Fibroblast of lung (primary cell): Measurements from ENCODE around the gene ARHGEF16. TPM values are rescaled to one million over a fixed set of nuclear protein-coding genes. Genes with fewer than 3 reads are reported as not detected.
A peak's percentile ranks its signal among the peaks of the same experiment; 100 is the strongest.

Experiments
- DNase-seq, 2 donors: peaks; one replicate each; pipeline versions ENCODE4 v3.0.0 to v3.0.0-alpha.2; 2010; ENCODE audit warnings: low read depth in 2 of 2
- H2AFZ ChIP-seq: 2 replicates; pipeline ENCODE4 v1.5.1; 2012; ENCODE audit warnings: low read length, control low read depth, inconsistent platforms
- H3K27ac ChIP-seq: 2 replicates; pipeline ENCODE4 v1.5.1; 2011; ENCODE audit warnings: low read length, control low read depth; ENCODE audit not compliant: insufficient read depth
- H3K27me3 ChIP-seq: 2 replicates; pipeline ENCODE4 v1.5.1; 2011; ENCODE audit warnings: mild to moderate bottlenecking, low read length; ENCODE audit not compliant: control insufficient read depth, insufficient read depth
- H3K36me3 ChIP-seq: 2 replicates; pipeline ENCODE4 v1.5.1; 2011; ENCODE audit warnings: low read length; ENCODE audit not compliant: control insufficient read depth, insufficient read depth
- H3K4me1 ChIP-seq: 2 replicates; pipeline ENCODE4 v1.5.1; 2011; ENCODE audit warnings: low read length; ENCODE audit not compliant: control insufficient read depth, insufficient read depth; ENCODE audit errors: extremely low read depth
- H3K4me2 ChIP-seq: 2 replicates; pipeline ENCODE4 v1.5.1; 2011; ENCODE audit warnings: low read length, control low read depth; ENCODE audit not compliant: insufficient read depth; ENCODE audit errors: extremely low read depth
- H3K4me3 ChIP-seq, 4 experiments: fragments of 200-600 bp in 1 of 4; sonication (generic) in 1 of 4; replicated peaks in 1 of 4; 2 replicates each; pipeline ENCODE4 v1.5.1; 2011 to 2016; ENCODE audit warnings: low read length in 4 of 4, low read depth in 3 of 4, mild to moderate bottlenecking in 3 of 4, control low read depth in 2 of 4, inconsistent platforms in 1 of 4, mixed read lengths in 1 of 4; ENCODE audit not compliant: insufficient read depth in 1 of 4; ENCODE audit errors: control extremely low read depth in 1 of 4
- H3K79me2 ChIP-seq: 2 replicates; pipeline ENCODE4 v1.5.1; 2012; ENCODE audit warnings: mild to moderate bottlenecking, low read length, inconsistent platforms; ENCODE audit not compliant: control insufficient read depth, insufficient read depth
- H3K9ac ChIP-seq: 2 replicates; pipeline ENCODE4 v1.5.1; 2011; ENCODE audit warnings: mild to moderate bottlenecking, low read length, control low read depth; ENCODE audit not compliant: insufficient read depth
- H3K9me3 ChIP-seq: 2 replicates; pipeline ENCODE4 v1.5.1; 2012; ENCODE audit warnings: low read depth, low read length; ENCODE audit not compliant: control insufficient read depth, insufficient read depth
- H4K20me1 ChIP-seq: 2 replicates; pipeline ENCODE4 v1.5.1; 2011; ENCODE audit warnings: low read length; ENCODE audit not compliant: control insufficient read depth, insufficient read depth; ENCODE audit errors: extremely low read depth
- CTCF ChIP-seq, 2 donors: IDR thresholded peaks in 1 of 2; conservative IDR thresholded peaks in 1 of 2; 1 replicate in 1 of 2; 2 replicates in 1 of 2; pipeline ENCODE4 v1.5.1; 2011 to 2012; ENCODE audit warnings: low read length in 2 of 2, control low read depth in 1 of 2, inconsistent platforms in 1 of 2, low read depth in 1 of 2, mild to moderate bottlenecking in 1 of 2
- EZH2 ChIP-seq: IDR thresholded peaks from 2 replicates; pipeline ENCODE4 v1.5.1; 2012; ENCODE audit warnings: low read length, control low read depth, mild to moderate bottlenecking; ENCODE audit errors: missing control alignments
- polyA plus RNA-seq, 2 donors: library from polyadenylated mRNA; depleted of rRNA in 1 of 2; stranded (reverse) in 1 of 2; unstranded in 1 of 2; fragments of >200 nt; gene quantifications; 2 replicates each; pipeline ENCODE4 v1.2.1, GENCODE V29; 2011 to 2012; ENCODE audit warnings: missing spikeins in 1 of 2
- total RNA-seq: library from RNA; depleted of rRNA; stranded (reverse); fragments of >200 nt; gene quantifications from 2 replicates; pipeline ENCODE4 v1.2.1, GENCODE V29; 2014

Gene ARHGEF16
- total and polyA plus RNA-seq, 2 donors (not counting 1 experiment from before 2014, with no cell fraction given) = 0.02 to 0.17 TPM

- no peak overlapping the region for H3K9ac ChIP-seq
- no peaks in the 10 kb centered on the region for H3K9me3 ChIP-seq
- H3K4me3 ChIP-seq = peak overlapping the region in 1 of 4 experiments; percentile 17
- no peak for TF ChIP-seq EZH2
- no peak for TF ChIP-seq CTCF (conservative IDR thresholded peaks at IDR 0.05 in 1 of 2, IDR thresholded peaks at IDR 0.05 in 1 of 2; ENCODE audit: low read depth in 1 of 2, low read length in 2 of 2)
- H3K27me3 ChIP-seq = no peaks in the 10 kb centered on the region
- peak overlapping the region; percentile 5 for H3K4me2 ChIP-seq
- H4K20me1 ChIP-seq = no peaks in the 10 kb centered on the region
- no peaks in the 10 kb centered on the region for H3K36me3 ChIP-seq
- no peaks in the 10 kb centered on the region for H3K4me1 ChIP-seq
- no peak overlapping the region for H2AFZ ChIP-seq
- no peaks in the 10 kb centered on the region for H3K79me2 ChIP-seq
- no peak for DNase-seq
- H3K27ac ChIP-seq = no peak overlapping the region
Observed at GRCh38 chr1:3454811-3455618, 550 bp downstream of the ARHGEF16 start.

GRCh38 chr1:3455670-3456448 is 1.4 kb downstream of the ARHGEF16 start:
- Histone ChIP-seq H4K20me1 (no peaks in the 10 kb centered on the region), H3K27ac (no peak overlapping the region), H3K4me1 (no peaks in the 10 kb centered on the region), H3K27me3 (no peaks in the 10 kb centered on the region), H3K4me2 (no peak overlapping the region), H2AFZ (no peak overlapping the region), H3K36me3 (no peaks in the 10 kb centered on the region), H3K4me3 (no peak overlapping the region), H3K9me3 (no peaks in the 10 kb centered on the region), H3K9ac (no peak overlapping the region), H3K79me2 (no peaks in the 10 kb centered on the region)
- no peak for TF ChIP-seq EZH2
- no peak for TF ChIP-seq CTCF (conservative IDR thresholded peaks at IDR 0.05 in 1 of 2, IDR thresholded peaks at IDR 0.05 in 1 of 2; ENCODE audit: low read depth in 1 of 2, low read length in 2 of 2)
- DNase-seq = no peak

GRCh38 chr1:3456449-3456963 is 2.0 kb downstream of the ARHGEF16 start:
- no peaks in the 10 kb centered on the region for H3K27me3 ChIP-seq
- no peak overlapping the region for H3K27ac ChIP-seq
- no peak overlapping the region for H3K9ac ChIP-seq
- no peak for DNase-seq
- no peaks in the 10 kb centered on the region for H3K9me3 ChIP-seq
- TF ChIP-seq EZH2 (no peak), CTCF (conservative IDR thresholded peaks at IDR 0.05 in 1 of 2, IDR thresholded peaks at IDR 0.05 in 1 of 2; ENCODE audit: low read depth in 1 of 2, low read length in 2 of 2) (no peak)
- H3K4me1 ChIP-seq = no peaks in the 10 kb centered on the region
- no peaks in the 10 kb centered on the region for H3K79me2 ChIP-seq
- H2AFZ ChIP-seq = no peak overlapping the region
- no peaks in the 10 kb centered on the region for H4K20me1 ChIP-seq
- no peaks in the 10 kb centered on the region for H3K36me3 ChIP-seq
- no peak overlapping the region for H3K4me3 ChIP-seq
- H3K4me2 ChIP-seq = no peak overlapping the region
